NCI-H146 (cell line): ENCODE measurements around the gene MAFG.

Source experiments
- DNase-seq: peaks from one replicate; lab custom pipeline; 2025; lab: John Stamatoyannopoulos, UW

Gene MAFG

DNA sequence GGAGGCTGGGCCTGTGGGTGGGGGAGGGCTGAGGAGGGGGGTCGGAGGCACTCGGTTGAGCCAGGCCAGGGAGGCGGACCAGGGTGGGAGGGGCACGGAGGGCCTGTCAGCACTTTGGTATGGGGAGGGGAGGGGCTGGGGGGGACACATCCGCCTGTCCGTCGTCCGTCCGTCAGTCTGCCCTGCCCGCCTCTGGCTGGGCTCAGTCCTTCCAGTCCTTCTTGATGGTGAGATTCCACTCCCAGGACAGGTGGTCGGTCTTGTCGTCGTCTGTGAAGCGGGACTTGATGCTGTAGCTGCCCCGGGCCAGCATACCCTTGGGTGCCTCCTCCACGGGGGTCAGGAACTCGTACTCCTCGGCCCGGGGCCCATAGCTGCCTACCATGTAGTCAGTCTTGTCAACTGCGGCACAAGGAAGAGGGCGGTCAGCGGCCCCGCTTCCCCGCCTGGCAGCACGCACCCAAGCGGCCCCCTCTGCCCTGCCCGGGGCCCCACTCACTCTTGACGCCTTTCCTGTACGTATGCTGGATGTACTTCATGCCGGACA, 58.8 kb downstream of the MAFG start:
- no peak for DNase-seq
